Neutrophil (primary cell): ENCODE measurements around the gene TMEM59.
A peak's percentile ranks its signal among the peaks of the same experiment; 100 is the strongest.
"Not testable (repeated sequence)": the region's sequence is repeated elsewhere in the genome, so short reads cannot be mapped to it uniquely, and the experiment has no call there.

Source experiments
- H3K27ac ChIP-seq: fragments of 200-600 bp; sonication (generic); 2 replicates; pipeline ENCODE4 v1.5.1; 2016; ENCODE audit warnings: mild to moderate bottlenecking, moderate library complexity
- H3K27me3 ChIP-seq: fragments of 200-600 bp; sonication (generic); 2 replicates; pipeline ENCODE4 v1.6.0; 2016; ENCODE audit warnings: mild to moderate bottlenecking
- H3K36me3 ChIP-seq: fragments of 200-600 bp; sonication (generic); 2 replicates; pipeline ENCODE4 v1.5.1; 2017
- H3K4me1 ChIP-seq, 2 experiments: fragments of 200-600 bp in 1 of 2; sonication (generic) in 1 of 2; 1 replicate in 1 of 2; 2 replicates in 1 of 2; pipeline versions ENCODE4 v1.5.1 to v1.6.1; 2013 to 2016; ENCODE audit warnings: low read depth in 1 of 2, low read length in 1 of 2, mild to moderate bottlenecking in 1 of 2, moderate library complexity in 1 of 2; ENCODE audit not compliant: control insufficient read depth in 1 of 2, insufficient read depth in 1 of 2
- H3K4me3 ChIP-seq, 2 experiments: fragments of 200-600 bp in 1 of 2; sonication (generic) in 1 of 2; 1 replicate in 1 of 2; 2 replicates in 1 of 2; pipeline ENCODE4 v1.5.1; 2013 to 2016; ENCODE audit warnings: low read depth in 1 of 2, low read length in 1 of 2, mild to moderate bottlenecking in 1 of 2, moderate library complexity in 1 of 2
- H3K9me3 ChIP-seq: fragments of 200-600 bp; sonication (generic); 2 replicates; pipeline ENCODE4 v1.5.1; 2016
- CTCF ChIP-seq: fragments of 200-600 bp; sonication (generic); IDR thresholded peaks from 2 replicates; pipeline ENCODE4 v1.5.1; 2016; ENCODE audit warnings: antibody characterized with exemption

TMEM59 gene

GRCh38 chr1:54052431-54052933 lies 522 bp downstream of the TMEM59 start:
- no peak for TF ChIP-seq CTCF
- H3K27me3 ChIP-seq = no peaks in the 10 kb centered on the region
- peak overlapping the region; percentile 97 for H3K27ac ChIP-seq
- no peaks in the 10 kb centered on the region for H3K9me3 ChIP-seq
- peaks cover 1% of the 10 kb centered on the region for H3K36me3 ChIP-seq
- peak overlapping the region; percentile 94 to 95 for H3K4me3 ChIP-seq
- peaks cover 32 to 47% of the 10 kb centered on the region in 2 experiments for H3K4me1 ChIP-seq

GRCh38 chr1:54051933-54052430 lies 1.0 kb downstream of the TMEM59 start:
- peaks cover 32 to 52% of the 10 kb centered on the region in 2 experiments for H3K4me1 ChIP-seq
- no peaks in the 10 kb centered on the region for H3K9me3 ChIP-seq
- H3K4me3 ChIP-seq = peak overlapping the region; percentile 94 to 95
- no peaks in the 10 kb centered on the region for H3K36me3 ChIP-seq
- TF ChIP-seq CTCF = no peak
- peak overlapping the region; percentile 97 for H3K27ac ChIP-seq
- no peaks in the 10 kb centered on the region for H3K27me3 ChIP-seq

GRCh38 chr1:54050435-54050834 lies 2.6 kb downstream of the TMEM59 start:
- not testable (repeated sequence) for H3K4me3 ChIP-seq, H3K9me3 ChIP-seq, H3K27me3 ChIP-seq, H3K27ac ChIP-seq
- Histone ChIP-seq H3K4me1 (peaks cover 31 to 52% of the 10 kb centered on the region in 2 experiments), H3K36me3 (peaks cover 11% of the 10 kb centered on the region)

- no peaks in the 10 kb centered on the region for H3K9me3 ChIP-seq
- peak overlapping the region; percentile 47 for H3K27ac ChIP-seq
- H3K36me3 ChIP-seq = peaks cover 35% of the 10 kb centered on the region
- no peak for TF ChIP-seq CTCF
- peaks cover 16 to 40% of the 10 kb centered on the region in 2 experiments for H3K4me1 ChIP-seq
- H3K27me3 ChIP-seq = no peaks in the 10 kb centered on the region
- no peak overlapping the region for H3K4me3 ChIP-seq
Observed at GRCh38 chr1:54047384-54048305, 5.4 kb downstream of the TMEM59 start.

- TF ChIP-seq CTCF = no peak
- Histone ChIP-seq H3K27ac (peak overlapping the region; percentile 47), H3K27me3 (no peaks in the 10 kb centered on the region), H3K4me3 (no peak overlapping the region), H3K36me3 (peaks cover 43% of the 10 kb centered on the region), H3K4me1 (peaks cover 11 to 34% of the 10 kb centered on the region in 2 experiments), H3K9me3 (no peaks in the 10 kb centered on the region)
Observed at GRCh38 chr1:54046671-54047383, 6.2 kb downstream of the TMEM59 start.
